Astrocyte (in vitro differentiated cells and primary cell): Measurements from ENCODE around the gene NAA16.

Experiments
- EZH2 ChIP-seq: IDR thresholded peaks from 2 replicates; pipeline ENCODE4 v1.6.1; 2012; ENCODE audit warnings: mild to moderate bottlenecking, low read length, inconsistent platforms; ENCODE audit not compliant: insufficient read depth
- TF ChIP-seq, protein P1 (sequence below): IDR thresholded peaks from 2 replicates; pipeline ENCODE4 v1.5.1; 2011; ENCODE audit warnings: low read depth, mild to moderate bottlenecking, inconsistent platforms, low read length, moderate library complexity; ENCODE audit not compliant: insufficient read depth

DNA sequence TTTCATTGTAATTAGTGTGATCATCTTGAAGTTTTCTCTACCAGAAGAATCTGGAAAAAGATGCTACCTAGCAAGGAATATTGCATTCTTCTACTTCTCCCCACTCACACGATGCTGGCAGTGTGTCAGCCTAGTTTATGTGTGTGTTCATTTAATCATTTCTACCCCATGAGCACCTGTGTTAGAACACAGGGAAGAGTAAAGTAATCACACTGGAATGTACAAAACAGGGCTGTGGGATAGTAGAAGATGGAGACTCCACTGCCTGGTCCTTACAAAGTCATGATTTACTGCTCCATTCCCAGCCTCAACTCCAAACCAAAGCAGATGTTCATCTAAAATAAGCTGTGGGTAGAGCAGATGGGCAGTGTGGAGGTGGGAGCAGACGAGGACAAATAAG is 98.5 kb downstream of the NAA16 start:
- TF ChIP-seq EZH2 = no peak
- TF ChIP-seq, protein P1, sequence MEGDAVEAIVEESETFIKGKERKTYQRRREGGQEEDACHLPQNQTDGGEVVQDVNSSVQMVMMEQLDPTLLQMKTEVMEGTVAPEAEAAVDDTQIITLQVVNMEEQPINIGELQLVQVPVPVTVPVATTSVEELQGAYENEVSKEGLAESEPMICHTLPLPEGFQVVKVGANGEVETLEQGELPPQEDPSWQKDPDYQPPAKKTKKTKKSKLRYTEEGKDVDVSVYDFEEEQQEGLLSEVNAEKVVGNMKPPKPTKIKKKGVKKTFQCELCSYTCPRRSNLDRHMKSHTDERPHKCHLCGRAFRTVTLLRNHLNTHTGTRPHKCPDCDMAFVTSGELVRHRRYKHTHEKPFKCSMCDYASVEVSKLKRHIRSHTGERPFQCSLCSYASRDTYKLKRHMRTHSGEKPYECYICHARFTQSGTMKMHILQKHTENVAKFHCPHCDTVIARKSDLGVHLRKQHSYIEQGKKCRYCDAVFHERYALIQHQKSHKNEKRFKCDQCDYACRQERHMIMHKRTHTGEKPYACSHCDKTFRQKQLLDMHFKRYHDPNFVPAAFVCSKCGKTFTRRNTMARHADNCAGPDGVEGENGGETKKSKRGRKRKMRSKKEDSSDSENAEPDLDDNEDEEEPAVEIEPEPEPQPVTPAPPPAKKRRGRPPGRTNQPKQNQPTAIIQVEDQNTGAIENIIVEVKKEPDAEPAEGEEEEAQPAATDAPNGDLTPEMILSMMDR = no peak
